Upper lobe of left lung (tissue), 4 donors: Measurements from ENCODE around the gene TMEM184B.

Experiments used
- EP300 ChIP-seq, 4 donors: sonication (generic); formaldehyde crosslinking; IDR thresholded peaks; one replicate each; pipeline ENCODE4 v1.5.1; 2017; ENCODE audit warnings: antibody characterized with exemption in 4 of 4, control low read depth in 2 of 4
- POLR2A ChIP-seq, 4 donors: fragments of 450-650 bp; IDR thresholded peaks; one replicate each; pipeline ENCODE4 v1.5.1; 2016 to 2017; ENCODE audit warnings: antibody characterized with exemption in 4 of 4, mild to moderate bottlenecking in 2 of 4
- POLR2AphosphoS5 ChIP-seq, 2 donors: sonication (generic); formaldehyde crosslinking; IDR thresholded peaks; one replicate each; pipeline ENCODE4 v1.5.1; 2017; ENCODE audit warnings: antibody characterized with exemption in 2 of 2
- TF ChIP-seq, protein P1 (sequence below), 6 experiments: fragments of 450-650 bp in 4 of 6; fragments of 200-600 bp in 2 of 6; sonication (generic) in 2 of 6; IDR thresholded peaks; one replicate each; pipeline ENCODE4 v1.5.1; 2016 to 2019; ENCODE audit warnings: antibody characterized with exemption in 6 of 6

GRCh38 chr22:38290347-38290746 is 17.5 kb upstream of the TMEM184B start:
- TF ChIP-seq, protein P1, sequence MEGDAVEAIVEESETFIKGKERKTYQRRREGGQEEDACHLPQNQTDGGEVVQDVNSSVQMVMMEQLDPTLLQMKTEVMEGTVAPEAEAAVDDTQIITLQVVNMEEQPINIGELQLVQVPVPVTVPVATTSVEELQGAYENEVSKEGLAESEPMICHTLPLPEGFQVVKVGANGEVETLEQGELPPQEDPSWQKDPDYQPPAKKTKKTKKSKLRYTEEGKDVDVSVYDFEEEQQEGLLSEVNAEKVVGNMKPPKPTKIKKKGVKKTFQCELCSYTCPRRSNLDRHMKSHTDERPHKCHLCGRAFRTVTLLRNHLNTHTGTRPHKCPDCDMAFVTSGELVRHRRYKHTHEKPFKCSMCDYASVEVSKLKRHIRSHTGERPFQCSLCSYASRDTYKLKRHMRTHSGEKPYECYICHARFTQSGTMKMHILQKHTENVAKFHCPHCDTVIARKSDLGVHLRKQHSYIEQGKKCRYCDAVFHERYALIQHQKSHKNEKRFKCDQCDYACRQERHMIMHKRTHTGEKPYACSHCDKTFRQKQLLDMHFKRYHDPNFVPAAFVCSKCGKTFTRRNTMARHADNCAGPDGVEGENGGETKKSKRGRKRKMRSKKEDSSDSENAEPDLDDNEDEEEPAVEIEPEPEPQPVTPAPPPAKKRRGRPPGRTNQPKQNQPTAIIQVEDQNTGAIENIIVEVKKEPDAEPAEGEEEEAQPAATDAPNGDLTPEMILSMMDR (IDR thresholded peaks at IDR 0.05): no peak
- TF ChIP-seq POLR2AphosphoS5 (IDR thresholded peaks at IDR 0.05): no peak
- TF ChIP-seq EP300 (IDR thresholded peaks at IDR 0.05): no peak
- no peak for TF ChIP-seq POLR2A (IDR thresholded peaks at IDR 0.05)
